ENCODE measurements around the gene PGLYRP2. TPM values are rescaled to one million over a fixed set of nuclear protein-coding genes. Genes with fewer than 3 reads are reported as not detected.

PGLYRP2 gene
- total and polyA plus RNA-seq, 2 donors (not counting 3 experiments of a cell fraction or from before 2014, with no cell fraction given): 0.03 to 0.18 TPM

DNA sequence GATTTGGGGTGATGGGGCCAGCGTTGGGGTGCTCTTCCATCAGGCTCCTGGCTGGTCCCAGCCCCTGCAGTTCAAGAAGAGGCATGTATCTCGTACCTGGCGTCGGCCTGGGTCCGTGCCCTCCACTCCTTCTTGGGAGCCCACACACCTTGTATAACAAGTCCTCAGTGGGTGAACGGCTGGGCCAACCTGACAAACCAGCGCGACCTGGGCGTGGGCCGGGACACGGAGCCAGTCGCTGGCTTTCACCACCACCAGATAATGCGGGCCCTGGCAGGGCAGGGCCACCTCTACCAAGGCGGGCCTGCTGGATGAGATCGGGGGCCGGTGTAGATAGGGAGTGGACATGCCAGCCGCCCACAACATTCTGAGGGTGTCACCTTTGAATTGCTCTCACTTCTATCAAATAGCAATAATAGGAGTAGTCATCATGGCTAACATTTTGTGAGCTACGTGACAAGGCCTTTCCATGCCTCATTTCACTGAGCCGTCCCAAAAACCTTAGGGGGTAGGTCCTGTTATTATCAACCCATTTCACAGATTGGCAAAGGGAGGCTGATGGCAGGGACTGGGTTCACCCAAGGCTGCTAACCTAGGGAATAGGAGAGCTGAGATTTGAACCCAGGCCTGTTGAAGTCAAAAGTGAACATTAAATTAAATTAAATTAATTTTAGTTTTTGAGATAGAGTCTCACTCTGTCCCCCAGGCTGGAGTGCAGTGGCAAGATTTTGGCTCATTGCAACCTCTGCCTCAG, 32.5 kb upstream of the PGLYRP2 start:
- Histone ChIP-seq H3K79me2 (ENCODE audit: control insufficient read depth, insufficient read depth, low read length) (no peaks in the 10 kb centered on the region), H3K27ac (ENCODE audit: insufficient read depth, low read depth, low read length) (no peak overlapping the region), H3K9me1 (replicated peaks; ENCODE audit: control insufficient read depth, extremely low read depth, insufficient read depth, low read length) (no peaks in the 10 kb centered on the region), H3K9ac (replicated peaks; ENCODE audit: extremely low read depth, insufficient read depth, low read length) (no peak overlapping the region), H3K4me3 (replicated peaks in 1 of 3; ENCODE audit: insufficient read depth in 1 of 3, low read depth in 1 of 3, low read length in 3 of 3) (no peak overlapping the region), H2AFZ (ENCODE audit: low read depth, low read length) (no peak overlapping the region), H4K20me1 (replicated peaks; ENCODE audit: control insufficient read depth, extremely low read depth, insufficient read depth, low read length) (no peaks in the 10 kb centered on the region), H3K36me3 (ENCODE audit: control insufficient read depth in 2 of 2, extremely low read depth in 1 of 2, insufficient read depth in 2 of 2, low read length in 2 of 2) (no peaks in the 10 kb centered on the region), H3K4me1 (ENCODE audit: control insufficient read depth, extremely low read depth, insufficient read depth, low read length) (no peaks in the 10 kb centered on the region), H3K4me2 (ENCODE audit: insufficient read depth, low read length) (no peak overlapping the region), H3K27me3 (ENCODE audit: control insufficient read depth in 2 of 2, insufficient read depth in 2 of 2, low read length in 2 of 2) (peaks cover 15 to 18% of the 10 kb centered on the region in 2 experiments), H3K9me3 (replicated peaks; ENCODE audit: control insufficient read depth, insufficient read depth, low read length) (no peaks in the 10 kb centered on the region)
- CTCF ChIA-PET: interaction anchor here (1.1 kb wide), 1 partner anchor 15 kb away, joined by 4 read pairs; no protein-coding TSS in a partner anchor
- POLR2A ChIA-PET: no interaction called here
- no TSS peak for BruUV-seq (replicated peaks)
- FAIRE-seq (no peak), DNase-seq (ENCODE audit: low read depth, low spot score) (no peak)
- intact Hi-C loops (cut with micrococcal nuclease) (no loop called here), dilution Hi-C loops (cut with MboI; ENCODE audit: extremely low pct_ligation_motif_present, low sequenced_read_pairs) (no loop called here)
- TF ChIP-seq, protein P1, sequence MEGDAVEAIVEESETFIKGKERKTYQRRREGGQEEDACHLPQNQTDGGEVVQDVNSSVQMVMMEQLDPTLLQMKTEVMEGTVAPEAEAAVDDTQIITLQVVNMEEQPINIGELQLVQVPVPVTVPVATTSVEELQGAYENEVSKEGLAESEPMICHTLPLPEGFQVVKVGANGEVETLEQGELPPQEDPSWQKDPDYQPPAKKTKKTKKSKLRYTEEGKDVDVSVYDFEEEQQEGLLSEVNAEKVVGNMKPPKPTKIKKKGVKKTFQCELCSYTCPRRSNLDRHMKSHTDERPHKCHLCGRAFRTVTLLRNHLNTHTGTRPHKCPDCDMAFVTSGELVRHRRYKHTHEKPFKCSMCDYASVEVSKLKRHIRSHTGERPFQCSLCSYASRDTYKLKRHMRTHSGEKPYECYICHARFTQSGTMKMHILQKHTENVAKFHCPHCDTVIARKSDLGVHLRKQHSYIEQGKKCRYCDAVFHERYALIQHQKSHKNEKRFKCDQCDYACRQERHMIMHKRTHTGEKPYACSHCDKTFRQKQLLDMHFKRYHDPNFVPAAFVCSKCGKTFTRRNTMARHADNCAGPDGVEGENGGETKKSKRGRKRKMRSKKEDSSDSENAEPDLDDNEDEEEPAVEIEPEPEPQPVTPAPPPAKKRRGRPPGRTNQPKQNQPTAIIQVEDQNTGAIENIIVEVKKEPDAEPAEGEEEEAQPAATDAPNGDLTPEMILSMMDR (IDR thresholded peaks at IDR 0.05; ENCODE audit: extremely low read depth in 1 of 2, insufficient read depth in 1 of 2, low read depth in 1 of 2, low read length in 2 of 2): no peak

DNA sequence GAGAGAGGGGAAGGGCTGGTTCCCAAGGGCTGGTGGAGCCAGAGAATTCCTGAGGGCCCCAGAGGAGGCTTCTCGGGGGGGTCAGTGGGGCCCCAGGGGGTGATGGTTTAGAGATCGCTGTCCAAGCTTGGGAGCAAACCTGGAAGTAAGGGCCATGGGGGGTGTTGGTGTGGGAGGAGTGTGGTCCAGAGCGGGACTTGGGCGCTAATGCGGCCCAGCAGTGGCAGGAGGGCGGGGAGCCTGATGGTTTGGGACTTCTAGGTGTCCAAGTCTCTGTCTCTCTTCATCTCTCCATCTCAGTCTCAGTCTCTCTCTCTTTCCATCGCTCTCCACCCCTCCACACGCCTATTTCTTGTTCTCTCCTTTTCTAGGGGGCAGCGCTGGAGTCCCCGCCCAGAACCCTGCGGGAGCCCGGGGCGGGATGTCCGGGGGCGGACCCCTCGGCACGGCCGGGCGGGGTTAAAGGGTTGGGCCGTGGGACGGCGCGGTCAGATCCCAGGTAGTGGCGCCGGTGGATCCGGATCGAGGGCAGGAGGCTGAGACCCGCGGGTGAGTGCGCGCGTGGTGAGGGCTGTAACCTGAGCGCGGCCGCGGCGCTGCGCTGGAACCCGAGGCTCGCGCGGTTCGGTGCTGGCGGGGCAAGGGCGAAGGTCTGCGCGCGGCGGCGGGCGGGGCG, 28.9 kb upstream of the PGLYRP2 start, which contains the start of gene CYP4F22:
Gene CYP4F22, plus strand, starts transcription at position 491 of the 676 bp plus-strand sequence. CDS start 16,812 bp downstream, outside the sequence.
- Histone ChIP-seq H2AFZ (ENCODE audit: low read depth, low read length) (peak within 1 kb of the TSS; percentile 23), H3K9ac (replicated peaks; ENCODE audit: extremely low read depth, insufficient read depth, low read length) (no peak within 1 kb of the TSS), H3K9me1 (replicated peaks; ENCODE audit: control insufficient read depth, extremely low read depth, insufficient read depth, low read length) (no peaks in the 10 kb centered on the region), H3K36me3 (ENCODE audit: control insufficient read depth in 2 of 2, extremely low read depth in 1 of 2, insufficient read depth in 2 of 2, low read length in 2 of 2) (no peaks in the 10 kb centered on the region), H3K9me3 (replicated peaks; ENCODE audit: control insufficient read depth, insufficient read depth, low read length) (no peaks in the 10 kb centered on the region), H3K27ac (ENCODE audit: insufficient read depth, low read depth, low read length) (no peak within 1 kb of the TSS), H4K20me1 (replicated peaks; ENCODE audit: control insufficient read depth, extremely low read depth, insufficient read depth, low read length) (no peaks in the 10 kb centered on the region), H3K79me2 (ENCODE audit: control insufficient read depth, insufficient read depth, low read length) (no peaks in the 10 kb centered on the region), H3K4me2 (ENCODE audit: insufficient read depth, low read length) (no peak within 1 kb of the TSS), H3K4me3 (replicated peaks in 1 of 3; ENCODE audit: insufficient read depth in 1 of 3, low read depth in 1 of 3, low read length in 3 of 3) (no peak within 1 kb of the TSS), H3K4me1 (ENCODE audit: control insufficient read depth, extremely low read depth, insufficient read depth, low read length) (no peaks in the 10 kb centered on the region), H3K27me3 (ENCODE audit: control insufficient read depth in 2 of 2, insufficient read depth in 2 of 2, low read length in 2 of 2) (peaks cover 15 to 18% of the 10 kb centered on the region in 2 experiments)
- FAIRE-seq (no peak), DNase-seq (ENCODE audit: low read depth, low spot score) (no peak)
- intact Hi-C loops (cut with micrococcal nuclease) (no loop called here), dilution Hi-C loops (cut with MboI; ENCODE audit: extremely low pct_ligation_motif_present, low sequenced_read_pairs) (no loop called here)
- CTCF ChIA-PET: no interaction called here
- TF ChIP-seq, protein P2, sequence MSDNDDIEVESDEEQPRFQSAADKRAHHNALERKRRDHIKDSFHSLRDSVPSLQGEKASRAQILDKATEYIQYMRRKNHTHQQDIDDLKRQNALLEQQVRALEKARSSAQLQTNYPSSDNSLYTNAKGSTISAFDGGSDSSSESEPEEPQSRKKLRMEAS (IDR thresholded peaks at IDR 0.05; ENCODE audit: insufficient read depth, insufficient read length): no peak
- peak; percentile 37 for TF ChIP-seq EZH2 (IDR thresholded peaks at IDR 0.05; ENCODE audit: borderline replicate concordance, low read depth, low read length, severe bottlenecking)
- POLR2A ChIA-PET: no interaction called here
- no TSS peak for BruUV-seq (replicated peaks)
